ENCODE measurements around the gene PRAMEF9. TPM values are rescaled to one million over a fixed set of nuclear protein-coding genes. Genes with fewer than 3 reads are reported as not detected.
"Not testable (repeated sequence)": the region's sequence is repeated elsewhere in the genome, so short reads cannot be mapped to it uniquely, and the experiment has no call there.

The PRAMEF9 gene
- not detected in 2 replicates for total RNA-seq

GRCh38 chr1:13171548-13171947, at the start of gene PRAMEF9:
TSS of gene PRAMEF9 (plus strand) at chr1:13171848. CDS start at chr1:13175281, 3,433 bp downstream.
- not testable (repeated sequence) for H3K27me3 ChIP-seq (ENCODE audit: control insufficient read depth, insufficient read depth, low read length); H3K36me3 ChIP-seq (ENCODE audit: control insufficient read depth, insufficient read depth, low read length); DNase-seq (ENCODE audit: low read depth); FAIRE-seq; H3K4me3 ChIP-seq (ENCODE audit: low read depth, low read length)

GRCh38 chr1:13155909-13156308, 15.7 kb upstream of the PRAMEF9 start, which contains the start of gene PRAMEF26:
TSS of gene PRAMEF26 (minus strand) at chr1:13156009. CDS start at chr1:13153095, 2,914 bp downstream.
- not testable (repeated sequence) for H3K4me3 ChIP-seq (ENCODE audit: low read depth, low read length); DNase-seq (ENCODE audit: low read depth); FAIRE-seq; H3K36me3 ChIP-seq (ENCODE audit: control insufficient read depth, insufficient read depth, low read length); H3K27me3 ChIP-seq (ENCODE audit: control insufficient read depth, insufficient read depth, low read length)

- H3K4me3 ChIP-seq (ENCODE audit: low read depth, low read length); H3K27me3 ChIP-seq (ENCODE audit: control insufficient read depth, insufficient read depth, low read length); DNase-seq (ENCODE audit: low read depth); FAIRE-seq; H3K36me3 ChIP-seq (ENCODE audit: control insufficient read depth, insufficient read depth, low read length): not testable (repeated sequence)
Observed at GRCh38 chr1:13165531-13165930, 6.1 kb upstream of the PRAMEF9 start, which contains the start of gene HNRNPCL4. TSS of gene HNRNPCL4 (minus strand) at chr1:13165631. CDS start at chr1:13165467, 164 bp downstream.

- H3K4me3 ChIP-seq (ENCODE audit: low read depth, low read length); DNase-seq (ENCODE audit: low read depth); H3K36me3 ChIP-seq (ENCODE audit: control insufficient read depth, insufficient read depth, low read length); H3K27me3 ChIP-seq (ENCODE audit: control insufficient read depth, insufficient read depth, low read length); FAIRE-seq: not testable (repeated sequence)
Observed at GRCh38 chr1:13201309-13201708, 29.7 kb downstream of the PRAMEF9 start, which contains the start of gene PRAMEF13. TSS of gene PRAMEF13 (minus strand) at chr1:13201409. CDS start at chr1:13199589, 1,820 bp downstream.

- DNase-seq (ENCODE audit: low read depth); H3K27me3 ChIP-seq (ENCODE audit: control insufficient read depth, insufficient read depth, low read length); H3K36me3 ChIP-seq (ENCODE audit: control insufficient read depth, insufficient read depth, low read length); H3K4me3 ChIP-seq (ENCODE audit: low read depth, low read length); FAIRE-seq: not testable (repeated sequence)
Observed at GRCh38 chr1:13208712-13209111, 37.1 kb downstream of the PRAMEF9 start.

GRCh38 chr1:13216619-13217018, 45.0 kb downstream of the PRAMEF9 start:
- not testable (repeated sequence) for H3K4me3 ChIP-seq (ENCODE audit: low read depth, low read length); H3K36me3 ChIP-seq (ENCODE audit: control insufficient read depth, insufficient read depth, low read length); FAIRE-seq; DNase-seq (ENCODE audit: low read depth); H3K27me3 ChIP-seq (ENCODE audit: control insufficient read depth, insufficient read depth, low read length)

GRCh38 chr1:13219203-13219602, 47.6 kb downstream of the PRAMEF9 start:
- not testable (repeated sequence) for FAIRE-seq; H3K36me3 ChIP-seq (ENCODE audit: control insufficient read depth, insufficient read depth, low read length); H3K4me3 ChIP-seq (ENCODE audit: low read depth, low read length); H3K27me3 ChIP-seq (ENCODE audit: control insufficient read depth, insufficient read depth, low read length); DNase-seq (ENCODE audit: low read depth)

GRCh38 chr1:13222788-13223187, 51.1 kb downstream of the PRAMEF9 start:
- FAIRE-seq; DNase-seq (ENCODE audit: low read depth); H3K27me3 ChIP-seq (ENCODE audit: control insufficient read depth, insufficient read depth, low read length); H3K4me3 ChIP-seq (ENCODE audit: low read depth, low read length); H3K36me3 ChIP-seq (ENCODE audit: control insufficient read depth, insufficient read depth, low read length): not testable (repeated sequence)

GRCh38 chr1:13224480-13225060, 52.9 kb downstream of the PRAMEF9 start:
- DNase-seq (ENCODE audit: low read depth), result no peak
- FAIRE-seq, result no peak
- Histone ChIP-seq H3K36me3 (ENCODE audit: control insufficient read depth, insufficient read depth, low read length) (no peaks in the 10 kb centered on the region), H3K4me3 (ENCODE audit: low read depth, low read length) (no peak overlapping the region), H3K27me3 (ENCODE audit: control insufficient read depth, insufficient read depth, low read length) (no peaks in the 10 kb centered on the region)
- no peak for TF ChIP-seq CTCF (IDR thresholded peaks at IDR 0.05; ENCODE audit: insufficient read depth, low read length, severe bottlenecking)

GRCh38 chr1:13225675-13226204, 54.1 kb downstream of the PRAMEF9 start, which contains the start of gene PRAMEF18:
TSS of gene PRAMEF18 (minus strand) at chr1:13226154. CDS start at chr1:13226106, 48 bp downstream.
- H3K36me3 ChIP-seq (ENCODE audit: control insufficient read depth, insufficient read depth, low read length); H3K4me3 ChIP-seq (ENCODE audit: low read depth, low read length); H3K27me3 ChIP-seq (ENCODE audit: control insufficient read depth, insufficient read depth, low read length); FAIRE-seq; DNase-seq (ENCODE audit: low read depth): not testable (repeated sequence)

GRCh38 chr1:13227271-13228055, 55.8 kb downstream of the PRAMEF9 start:
- H3K27me3 ChIP-seq (ENCODE audit: control insufficient read depth, insufficient read depth, low read length); H3K4me3 ChIP-seq (ENCODE audit: low read depth, low read length); H3K36me3 ChIP-seq (ENCODE audit: control insufficient read depth, insufficient read depth, low read length); DNase-seq (ENCODE audit: low read depth); FAIRE-seq: not testable (repeated sequence)
